HCT116 (cell line): Measurements from ENCODE around the gene RECQL5. TPM values are rescaled to one million over a fixed set of nuclear protein-coding genes. Genes with fewer than 3 reads are reported as not detected.
A peak's percentile ranks its signal among the peaks of the same experiment; 100 is the strongest.

ENCODE experiments used
- ATAC-seq: fragments of 200-7000 bp; cut with Tn5 transposase; 2 replicates; pipeline ENCODE4 v1.9.1; 2020; ENCODE audit warnings: mild to moderate bottlenecking, moderate library complexity
- BruUV-seq: library from RNA; stranded (reverse); fragments of 400-500 nt; replicated peaks from 2 replicates; lab custom pipeline; 2021; lab: Mats Ljungman, UMichigan
- CTCF ChIA-PET: fragments of 300-600 bp; sonication (Branson Sonifier 250); formaldehyde crosslinking; loops from one replicate; lab custom pipeline; 2021; ENCODE audit warnings: antibody characterized with exemption; lab: Charles Lee
- POLR2A ChIA-PET: fragments of 300-600, 350-600 bp; sonication (Branson Sonifier 250); formaldehyde crosslinking; loops from one replicate; lab custom pipeline; 2021; ENCODE audit warnings: antibody characterized with exemption; lab: Charles Lee
- RAD21 ChIA-PET, 2 experiments: fragments of 300-600 bp; sonication (Branson Sonifier 250); formaldehyde crosslinking; loops; one replicate each; lab custom pipeline; 2023; ENCODE audit warnings: low total read pairs in 2 of 2; ENCODE audit not compliant: uncharacterized antibody in 2 of 2, unreplicated experiment in 2 of 2, low non-redundant PET in 1 of 2; lab: Charles Lee
- DNase-seq: peaks from one replicate; pipeline ENCODE4 v3.0.0-alpha.2; 2010; ENCODE audit warnings: low read depth, low spot score
- H2AFZ ChIP-seq: fragments of 200-600 bp; shearing (Covaris generic), sonication (generic); 2 replicates; pipeline ENCODE4 v1.6.1; 2017; ENCODE audit warnings: low read depth, mixed run types, mixed read lengths, antibody characterized with exemption, low read length; ENCODE audit not compliant: poor library complexity, severe bottlenecking
- H3K27ac ChIP-seq: 2 replicates; pipeline ENCODE4 v1.5.1; 2012; ENCODE audit warnings: low read depth, low read length
- H3K27me3 ChIP-seq: fragments of 200-600 bp; sonication (generic); 2 replicates; pipeline ENCODE4 v1.6.1; 2016; ENCODE audit warnings: mixed run types, low read length, mixed read lengths; ENCODE audit not compliant: insufficient read depth
- H3K36me3 ChIP-seq, 2 experiments: fragments of 200-500 bp in 1 of 2; fragments of 200-600 bp in 1 of 2; sonication (Bioruptor generic) in 1 of 2; sonication (generic) in 1 of 2; 2 replicates each; pipeline versions ENCODE4 v1.5.1 to v1.6.1; 2014 to 2016; ENCODE audit warnings: low read length in 2 of 2, inconsistent platforms in 1 of 2, mixed read lengths in 1 of 2, mixed run types in 1 of 2; ENCODE audit not compliant: insufficient read depth in 2 of 2, control insufficient read depth in 1 of 2
- H3K4me1 ChIP-seq, 2 experiments: fragments of 200-600 bp in 1 of 2; sonication (generic) in 1 of 2; 2 replicates each; pipeline versions ENCODE4 v1.5.1 to v1.6.1; 2012 to 2017; ENCODE audit warnings: low read length in 2 of 2, inconsistent platforms in 1 of 2, mild to moderate bottlenecking in 1 of 2, mixed read lengths in 1 of 2, mixed run types in 1 of 2, moderate library complexity in 1 of 2; ENCODE audit not compliant: insufficient read depth in 2 of 2, control insufficient read depth in 1 of 2
- H3K4me2 ChIP-seq: fragments of 200-600 bp; sonication (generic); 2 replicates; pipeline ENCODE4 v1.6.1; 2017; ENCODE audit warnings: mixed run types, low read length, mixed read lengths
- H3K4me3 ChIP-seq, 2 experiments: fragments of 200-600 bp in 1 of 2; sonication (generic) in 1 of 2; replicated peaks in 1 of 2; 2 replicates each; pipeline ENCODE4 v1.5.1; 2011 to 2016; ENCODE audit warnings: low read length in 2 of 2, control low read depth in 1 of 2, low read depth in 1 of 2, mild to moderate bottlenecking in 1 of 2, mixed read lengths in 1 of 2, mixed run types in 1 of 2
- H3K79me2 ChIP-seq: fragments of 200-600 bp; sonication (generic); 2 replicates; pipeline ENCODE4 v1.6.1; 2017; ENCODE audit warnings: mild to moderate bottlenecking, mixed run types, low read length, moderate library complexity, mixed read lengths; ENCODE audit not compliant: insufficient read depth
- H3K9ac ChIP-seq: fragments of 200-600 bp; sonication (generic); 2 replicates; pipeline ENCODE4 v1.6.1; 2016; ENCODE audit warnings: low read length, mixed read lengths
- H3K9me2 ChIP-seq: fragments of 200-600 bp; sonication (generic), shearing (Covaris generic); 2 replicates; pipeline ENCODE4 v1.6.1; 2017; ENCODE audit warnings: mixed run types, mild to moderate bottlenecking, moderate library complexity; ENCODE audit not compliant: insufficient read depth
- H3K9me3 ChIP-seq, 2 experiments: fragments of 200-500 bp in 1 of 2; fragments of 200-600 bp in 1 of 2; sonication (Bioruptor generic) in 1 of 2; sonication (generic) in 1 of 2; 2 replicates each; pipeline ENCODE4 v1.6.1; 2014 to 2017; ENCODE audit warnings: low read length in 2 of 2, mixed read lengths in 2 of 2, inconsistent platforms in 1 of 2, low read depth in 1 of 2, mild to moderate bottlenecking in 1 of 2, mixed run types in 1 of 2, moderate library complexity in 1 of 2; ENCODE audit not compliant: control insufficient read depth in 1 of 2, insufficient read depth in 1 of 2
- H4K20me1 ChIP-seq: fragments of 200-600 bp; sonication (generic), shearing (Covaris generic); 2 replicates; pipeline ENCODE4 v1.6.1; 2017; ENCODE audit warnings: mixed run types, mild to moderate bottlenecking, moderate library complexity; ENCODE audit not compliant: insufficient read depth
- ELF1 ChIP-seq: IDR thresholded peaks from 2 replicates; pipeline ENCODE4 v1.6.1; 2012; ENCODE audit warnings: low read depth, borderline replicate concordance
- intact Hi-C: fragments of 100-400 bp; cut with micrococcal nuclease; formaldehyde crosslinking; loops from 2 replicates; pipeline ENCODE4 v1.10.0; 2022
- total RNA-seq: library from RNA; stranded (reverse); gene quantifications from one replicate; pipeline ENCODE4 v1.2.1, GENCODE V29; 2021; ENCODE audit not compliant: unreplicated experiment
- TF ChIP-seq, protein P1 (sequence below), 3 experiments: fragments of 200-600 bp in 1 of 3; sonication (generic) in 1 of 3; IDR thresholded peaks in 2 of 3; conservative IDR thresholded peaks in 1 of 3; 2 replicates each; pipeline ENCODE4 v1.5.1; 2012 to 2017; ENCODE audit warnings: low read depth in 2 of 3, low read length in 2 of 3, antibody characterized with exemption in 1 of 3, borderline replicate concordance in 1 of 3, control low read depth in 1 of 3, mild to moderate bottlenecking in 1 of 3, mixed read lengths in 1 of 3, mixed run types in 1 of 3, moderate library complexity in 1 of 3; ENCODE audit not compliant: insufficient read depth in 1 of 3

RECQL5 gene
- total RNA-seq, 1 experiment from 2014 or later = 83.3 TPM

DNA sequence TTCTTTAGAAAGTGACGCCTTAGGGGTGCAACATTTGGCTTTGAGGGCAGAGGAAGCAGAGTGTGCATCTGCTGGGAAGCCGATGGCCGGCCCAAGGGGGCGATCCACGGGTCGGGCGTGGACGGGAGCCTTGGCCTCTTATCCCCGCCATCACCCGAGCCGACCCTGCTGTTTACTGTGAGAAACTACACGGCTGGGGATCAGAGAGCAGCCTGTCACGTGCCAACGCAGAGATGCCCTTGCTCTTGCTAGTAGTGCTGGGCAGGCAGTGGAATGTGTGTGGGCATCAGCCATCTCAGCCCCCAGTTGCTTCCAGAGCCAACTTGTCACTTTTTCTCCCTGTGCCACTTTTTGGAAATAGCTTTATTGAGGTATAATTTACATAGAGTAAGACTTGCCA lies 27.6 kb upstream of the RECQL5 start:
- ChIA-PET POLR2A (interaction anchor here (2.0 to 3.3 kb wide), 4 partner anchors 11 to 86 kb away, joined by 4 to 17 read pairs (median 14); partner anchors contain the start of gene ITGB4), RAD21 (no interaction called here)
- no TSS peak for BruUV-seq
- intact Hi-C loops = no loop called here
- H3K9ac ChIP-seq = peak overlapping the region; percentile 47
- H2AFZ ChIP-seq = no peak overlapping the region
- no peak for DNase-seq
- H3K79me2 ChIP-seq = peaks cover 87% of the 10 kb centered on the region
- H4K20me1 ChIP-seq = no peaks in the 10 kb centered on the region
- peaks cover 90 to 99% of the 10 kb centered on the region in 2 experiments for H3K4me1 ChIP-seq
- no peak overlapping the region for H3K4me3 ChIP-seq
- TF ChIP-seq, protein P1, sequence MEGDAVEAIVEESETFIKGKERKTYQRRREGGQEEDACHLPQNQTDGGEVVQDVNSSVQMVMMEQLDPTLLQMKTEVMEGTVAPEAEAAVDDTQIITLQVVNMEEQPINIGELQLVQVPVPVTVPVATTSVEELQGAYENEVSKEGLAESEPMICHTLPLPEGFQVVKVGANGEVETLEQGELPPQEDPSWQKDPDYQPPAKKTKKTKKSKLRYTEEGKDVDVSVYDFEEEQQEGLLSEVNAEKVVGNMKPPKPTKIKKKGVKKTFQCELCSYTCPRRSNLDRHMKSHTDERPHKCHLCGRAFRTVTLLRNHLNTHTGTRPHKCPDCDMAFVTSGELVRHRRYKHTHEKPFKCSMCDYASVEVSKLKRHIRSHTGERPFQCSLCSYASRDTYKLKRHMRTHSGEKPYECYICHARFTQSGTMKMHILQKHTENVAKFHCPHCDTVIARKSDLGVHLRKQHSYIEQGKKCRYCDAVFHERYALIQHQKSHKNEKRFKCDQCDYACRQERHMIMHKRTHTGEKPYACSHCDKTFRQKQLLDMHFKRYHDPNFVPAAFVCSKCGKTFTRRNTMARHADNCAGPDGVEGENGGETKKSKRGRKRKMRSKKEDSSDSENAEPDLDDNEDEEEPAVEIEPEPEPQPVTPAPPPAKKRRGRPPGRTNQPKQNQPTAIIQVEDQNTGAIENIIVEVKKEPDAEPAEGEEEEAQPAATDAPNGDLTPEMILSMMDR (IDR thresholded peaks at IDR 0.05 in 2 of 3, conservative IDR thresholded peaks at IDR 0.05 in 1 of 3; ENCODE audit: borderline replicate concordance in 1 of 3, insufficient read depth in 1 of 3, low read depth in 2 of 3, low read length in 2 of 3) = 0 out of 6 replicates have a peak, but pooled peaks of 1 of the 3 experiments have one; percentile 2
- no peak for TF ChIP-seq ELF1
- TF ChIP-seq, all 23 proteins: peak for 1
- H3K9me2 ChIP-seq = no peaks in the 10 kb centered on the region
- no peaks in the 10 kb centered on the region for H3K27me3 ChIP-seq
- peak overlapping the region; percentile 53 for H3K4me2 ChIP-seq
- H3K27ac ChIP-seq = peak overlapping the region; percentile 94; the same call in 1 of the 2 replicates
- no peaks in the 10 kb centered on the region for H3K9me3 ChIP-seq
- no peak for ATAC-seq
- peaks cover 0 to 9% of the 10 kb centered on the region in 2 experiments; a peak in 1 of 4 replicates for H3K36me3 ChIP-seq
- CTCF ChIA-PET = interaction anchor here (1.0 to 4.7 kb wide), 6 partner anchors 10 to 53 kb away, joined by 3 to 31 read pairs (median 6); partner anchors contain the start of gene ITGB4
